GM18858 (cell line): ENCODE data around the gene DNASE1.
"Not testable (repeated sequence)": the region's sequence is repeated elsewhere in the genome, so short reads cannot be mapped to it uniquely, and the experiment has no call there.

ENCODE experiments used
- ATAC-seq: cut with Tn5 transposase; IDR thresholded peaks from one replicate; pipeline ENCODE4 v1.9.1; 2021; ENCODE audit not compliant: unreplicated experiment

Gene DNASE1

DNA sequence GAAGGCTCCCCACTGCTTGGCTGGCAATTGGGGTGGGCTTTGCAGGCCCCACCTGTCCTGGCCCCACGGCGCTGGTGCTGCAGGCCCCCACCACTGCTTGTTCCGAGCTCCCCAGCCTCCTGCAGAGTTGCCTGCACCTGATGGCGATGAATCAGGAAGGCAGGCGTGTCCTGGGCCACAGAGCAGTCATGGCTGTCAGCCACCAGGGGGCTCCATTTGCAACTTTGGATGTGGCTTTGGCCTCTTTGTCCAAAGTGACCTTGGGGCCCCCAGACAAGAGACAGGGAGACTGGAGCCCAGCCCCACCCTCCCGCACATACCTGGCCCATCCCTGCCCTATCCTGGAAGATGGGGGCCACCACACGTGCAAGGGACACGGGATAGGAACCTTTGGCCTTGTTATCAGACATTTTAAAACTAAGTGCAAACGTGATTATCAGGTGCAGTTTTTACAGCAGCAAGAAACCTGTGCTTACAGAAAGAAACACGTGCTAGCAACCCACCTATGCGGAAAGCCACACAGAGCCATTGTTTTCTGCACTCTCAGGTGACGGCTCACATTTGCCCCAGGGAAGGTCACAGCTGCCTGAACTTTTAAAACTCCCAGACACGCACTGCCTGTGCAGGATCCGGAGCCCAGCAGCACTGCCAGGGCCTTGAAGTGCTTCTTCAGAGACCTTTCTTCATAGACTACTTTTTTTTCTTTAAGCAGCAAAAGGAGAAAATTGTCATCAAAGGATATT is at the start of gene DNASE1:
DNASE1 (plus strand) TSS at position 443 of the 743 bp plus-strand sequence. CDS start 683 bp downstream, outside the sequence.
- ATAC-seq: no peak

GRCh38 chr16:3606441-3606840 is 48.0 kb upstream of the DNASE1 start:
- no peak for ATAC-seq

DNA sequence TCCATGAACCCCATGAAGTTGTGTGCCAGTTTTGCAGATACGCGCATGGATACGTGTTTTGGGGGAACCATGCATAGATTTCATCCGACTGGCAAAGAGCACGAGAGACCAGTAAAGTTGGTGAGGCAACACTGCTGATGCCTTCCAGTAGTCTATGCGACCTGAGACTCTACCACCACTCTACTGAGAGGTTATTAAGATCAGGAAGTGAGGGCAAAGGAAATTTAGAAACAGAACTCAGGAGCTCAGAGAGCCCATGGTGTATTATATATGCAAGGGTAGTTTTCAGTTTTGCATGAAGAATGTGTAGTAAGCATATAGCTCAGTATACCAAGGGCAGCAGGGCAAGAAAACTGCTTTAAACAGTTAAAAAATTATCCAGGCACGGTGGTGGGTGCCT is 47.3 kb upstream of the DNASE1 start:
- ATAC-seq: no peak

DNA sequence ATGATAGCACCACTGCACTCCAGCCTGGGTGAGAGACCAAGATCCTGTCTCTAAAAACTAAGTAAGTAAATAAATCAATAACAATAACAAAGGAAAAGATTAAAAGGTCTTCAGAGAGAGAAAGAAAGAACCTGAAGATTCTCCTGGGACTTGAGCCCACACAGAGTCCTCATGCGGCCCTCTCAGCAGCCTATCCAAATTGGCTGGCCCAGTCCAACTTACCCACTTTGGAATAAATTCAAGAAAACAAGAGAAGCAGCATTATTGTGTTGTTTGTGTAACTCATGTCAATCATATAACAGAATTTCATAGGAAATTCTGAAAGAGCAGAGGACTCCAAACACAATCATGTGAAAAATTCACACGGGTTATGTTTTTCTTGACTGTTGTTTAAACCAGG is 46.9 kb upstream of the DNASE1 start:
- ATAC-seq: no peak

DNA sequence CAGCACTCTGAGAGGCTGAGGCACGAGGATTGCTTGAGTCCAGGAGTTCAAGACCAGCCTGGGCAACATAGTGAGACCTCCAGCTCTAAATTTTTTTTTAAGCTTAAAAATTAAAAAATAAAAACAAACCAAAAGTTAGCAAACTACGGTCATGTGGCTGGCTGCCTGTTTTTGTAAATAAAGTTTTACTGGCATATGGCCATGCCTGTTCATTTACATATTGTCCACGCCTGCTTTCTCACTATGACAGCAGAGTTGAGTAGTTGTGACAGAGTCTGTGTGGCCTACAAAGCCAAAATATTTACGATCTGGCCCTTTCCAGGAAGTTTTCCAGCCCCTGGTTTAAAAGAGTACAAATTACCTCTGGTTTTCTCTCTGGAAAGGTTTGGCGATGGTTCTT is 46.4 kb upstream of the DNASE1 start:
- no peak for ATAC-seq

DNA sequence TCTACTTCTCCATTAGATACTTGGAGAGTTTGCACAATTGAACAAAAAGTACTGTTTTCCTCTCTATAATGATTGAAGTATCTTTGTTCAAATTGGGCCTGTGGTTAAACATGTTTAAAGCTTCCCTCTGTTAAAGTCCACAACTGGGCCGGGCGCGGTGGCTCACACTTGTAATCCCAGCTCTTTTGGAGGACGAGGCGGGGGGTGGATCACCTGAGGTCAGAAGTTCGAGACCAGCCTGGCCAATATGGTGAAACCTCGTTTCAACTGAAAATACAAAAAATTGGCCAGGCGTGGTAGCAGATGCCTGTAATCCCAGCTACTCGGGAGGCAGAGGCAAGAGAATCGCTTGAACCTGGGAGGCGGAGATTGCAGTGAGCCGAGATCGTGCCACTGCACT is 45.5 kb upstream of the DNASE1 start:
- ATAC-seq: not testable (repeated sequence)

DNA sequence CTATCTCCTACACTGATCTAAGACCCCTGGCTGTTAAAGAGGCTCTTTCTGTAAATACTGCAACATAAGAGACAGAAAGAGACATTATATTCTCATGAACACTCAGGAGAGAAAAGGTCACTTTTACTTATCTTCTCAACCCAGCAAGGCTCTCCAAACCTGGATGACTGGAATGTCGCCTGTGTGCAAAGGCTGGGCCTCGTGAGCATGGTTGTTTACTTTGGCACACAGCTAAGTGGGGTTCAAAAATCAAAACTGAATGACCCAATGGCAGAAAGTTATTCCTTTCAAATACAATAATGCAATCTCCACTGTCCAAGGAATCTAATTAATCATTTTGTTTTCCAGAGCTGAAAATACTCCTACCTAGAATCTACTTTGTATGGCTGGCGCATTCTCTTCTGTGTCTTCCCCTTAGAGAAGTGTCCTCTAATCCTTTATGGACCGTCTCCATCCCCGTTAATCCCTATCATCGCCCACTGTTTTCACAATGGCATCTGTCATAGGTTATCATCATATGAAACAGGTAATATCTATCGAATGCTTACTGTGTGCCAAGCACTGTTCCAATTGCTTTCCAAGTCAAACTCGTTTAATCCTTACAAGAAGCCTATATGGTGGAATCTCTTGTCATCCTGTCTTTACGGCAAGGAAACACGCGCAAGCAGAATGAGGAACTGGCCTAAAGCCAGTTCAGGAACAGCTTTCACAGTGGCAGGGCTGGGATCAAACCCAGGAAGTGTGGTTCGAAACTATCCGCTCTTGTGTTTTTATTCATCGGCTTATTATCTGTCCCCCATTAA is 44.4 kb upstream of the DNASE1 start:
- ATAC-seq: no peak

DNA sequence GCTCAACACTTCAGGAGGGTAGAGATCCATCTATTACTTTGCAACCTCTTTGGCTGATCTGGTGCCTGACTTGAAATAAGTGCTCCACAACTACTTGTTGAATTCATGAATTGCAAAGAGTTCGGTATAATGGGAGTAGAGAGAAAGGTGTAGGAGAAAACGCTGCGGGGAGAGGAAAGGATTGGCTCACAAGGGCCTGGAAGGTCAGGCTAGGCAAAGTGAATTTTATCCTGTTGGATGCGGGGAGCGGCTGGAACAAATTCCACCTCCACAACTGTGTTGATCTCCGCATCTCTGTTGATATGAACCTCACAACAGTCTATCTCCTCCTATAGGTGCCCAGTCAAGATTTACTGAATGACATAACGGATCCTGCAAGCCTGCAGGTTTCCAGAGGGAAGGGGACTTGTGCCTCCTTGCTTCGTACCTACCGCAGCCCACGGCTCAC is 43.8 kb upstream of the DNASE1 start:
- ATAC-seq: peak; percentile 11

- ATAC-seq: peak; percentile 70
Measured at GRCh38 chr16:3611146-3611975, 43.1 kb upstream of the DNASE1 start, which contains the start of gene SLX4. SLX4 (minus strand) TSS chr16:3611606; CDS start chr16:3608964, 2,642 bp downstream.

GRCh38 chr16:3612510-3613466 is 41.7 kb upstream of the DNASE1 start:
- no peak for ATAC-seq

- ATAC-seq: no peak
Measured at GRCh38 chr16:3618769-3619141, 35.7 kb upstream of the DNASE1 start.

DNA sequence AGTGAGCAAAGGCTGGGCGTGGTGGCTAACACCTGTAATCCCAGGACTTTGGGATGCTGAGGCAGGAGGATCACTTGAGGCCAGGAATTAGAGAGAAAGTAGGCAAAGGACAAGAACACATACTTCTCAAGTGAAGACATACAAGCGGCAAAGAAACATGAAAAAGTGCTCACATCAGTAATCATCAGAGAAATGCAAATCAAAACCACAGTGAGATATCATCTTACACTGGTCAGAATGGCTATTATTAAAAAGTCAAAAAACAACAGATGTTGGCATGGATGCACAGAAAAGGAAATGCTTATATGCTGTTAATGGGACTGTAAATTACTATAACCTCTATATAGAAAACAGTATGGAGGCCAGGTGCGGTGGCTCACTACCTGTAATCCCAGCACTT is 30.8 kb upstream of the DNASE1 start:
- ATAC-seq: no peak

DNA sequence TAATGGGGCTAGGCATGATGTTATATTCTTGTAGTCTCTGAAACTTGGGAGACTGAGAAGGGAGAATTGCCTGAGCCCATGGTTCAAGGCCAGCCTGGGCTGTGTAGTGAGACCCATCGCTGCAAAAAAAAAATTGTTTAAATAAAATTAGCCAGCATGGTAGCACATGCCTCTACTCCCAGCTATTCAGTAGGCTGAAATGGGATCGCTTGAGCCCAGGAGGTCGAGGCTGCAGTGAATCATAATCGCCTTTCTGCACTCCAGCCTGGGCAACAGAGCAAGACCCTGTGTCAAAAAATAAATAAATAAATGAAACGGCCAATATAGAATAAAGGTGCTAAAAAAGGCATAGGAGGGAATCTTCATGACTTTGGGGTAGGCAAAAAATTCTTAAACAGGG is 29.2 kb upstream of the DNASE1 start:
- no peak for ATAC-seq

DNA sequence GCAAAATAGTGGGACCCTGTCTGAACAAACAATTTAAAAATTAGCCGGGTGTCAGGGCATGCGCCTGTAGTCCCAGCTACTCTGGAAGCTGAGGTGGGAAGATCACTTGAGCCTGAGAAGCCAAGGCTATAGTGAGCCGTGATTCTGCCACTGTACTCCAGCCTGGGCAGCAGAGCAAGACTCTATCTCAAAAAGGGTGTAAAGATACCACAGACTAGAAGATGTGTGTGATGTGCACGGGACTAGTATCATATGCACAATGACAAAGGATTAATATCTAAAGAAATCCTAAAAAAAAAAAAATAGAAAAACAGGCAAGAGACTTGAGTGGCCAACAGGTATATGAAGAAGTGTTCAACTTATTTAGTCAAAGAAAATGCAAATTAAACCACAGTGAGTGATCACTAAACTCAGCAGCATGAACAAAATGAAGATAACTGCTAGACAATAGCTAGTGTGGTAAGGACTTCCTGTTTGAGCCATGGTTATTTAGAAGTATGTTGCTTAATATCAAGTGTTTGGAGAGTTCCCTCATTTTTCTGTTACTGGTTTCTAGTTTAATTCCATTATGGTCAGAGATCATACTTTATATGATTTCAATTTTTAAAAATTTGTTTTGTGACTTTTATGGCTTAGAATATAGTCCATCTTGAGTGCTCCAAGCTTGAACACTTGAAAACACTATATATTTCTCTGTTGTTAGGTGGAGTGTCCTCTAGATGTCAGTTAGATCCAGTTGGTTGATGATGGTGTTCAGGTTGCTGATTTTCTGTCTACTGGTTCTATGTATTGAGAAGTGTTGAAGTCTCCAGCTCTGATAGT is 28.4 kb upstream of the DNASE1 start:
- ATAC-seq: peak; percentile 54

GRCh38 chr16:3637371-3637923 is 17.0 kb upstream of the DNASE1 start:
- ATAC-seq: no peak

DNA sequence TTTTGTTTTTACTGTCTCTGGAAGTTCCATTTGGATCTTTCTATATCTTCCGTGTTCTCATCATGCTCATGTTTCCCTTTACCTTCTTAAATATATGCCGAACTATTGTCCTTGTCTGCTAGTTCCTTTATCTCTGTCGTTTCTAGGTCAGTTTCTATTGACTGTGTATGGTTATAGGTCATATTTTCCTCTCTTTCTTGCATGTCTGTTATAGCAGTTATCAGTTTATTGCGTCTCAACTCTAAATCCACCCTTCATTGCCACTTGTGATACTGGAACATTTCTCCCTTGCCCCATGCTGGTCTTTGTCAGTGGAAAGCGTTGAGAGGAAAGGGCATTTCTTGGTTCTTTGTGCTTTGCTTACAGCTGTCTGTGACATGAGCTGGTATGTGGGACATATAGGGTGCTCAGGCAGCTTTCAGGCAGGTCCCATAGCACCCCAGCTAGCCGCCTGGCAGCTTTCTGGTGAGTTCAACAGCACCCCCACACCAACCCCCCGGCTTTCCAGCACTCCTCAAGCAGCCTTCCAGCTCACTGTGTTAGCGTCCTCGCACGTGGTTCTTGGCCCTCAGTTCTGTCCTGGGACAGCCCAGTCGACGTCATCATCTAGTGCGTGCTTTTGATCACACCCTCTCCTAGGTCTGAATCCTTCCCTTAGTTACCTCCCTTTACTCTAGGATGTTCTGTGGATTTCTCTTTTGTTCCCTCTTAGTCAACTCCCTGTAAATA is 15.4 kb upstream of the DNASE1 start:
- no peak for ATAC-seq

- ATAC-seq: no peak
Measured at GRCh38 chr16:3640207-3640606, 14.3 kb upstream of the DNASE1 start.
